22Rv1 (cell line): Measurements from ENCODE around the gene RASGRP2.

ENCODE experiments used
- CTCF ChIP-seq: fragments of 450-650 bp; IDR thresholded peaks from 2 replicates; pipeline ENCODE4 v1.5.1; 2017; ENCODE audit warnings: mild to moderate bottlenecking
- ZFX ChIP-seq: fragments of 450-650 bp; IDR thresholded peaks from 2 replicates; pipeline ENCODE4 v1.6.1; 2017; ENCODE audit warnings: antibody characterized with exemption, borderline replicate concordance

- TF ChIP-seq CTCF = no peak
- TF ChIP-seq ZFX = no peak
These were observed 47.9 kb downstream of the RASGRP2 start for GRCh38 chr11:64696045-64696444.
